ENCODE measurements around the gene ASTL. TPM values are rescaled to one million over a fixed set of nuclear protein-coding genes. Genes with fewer than 3 reads are reported as not detected.

Gene ASTL
- polyA plus RNA-seq, 1 experiment: not detected

- ChIA-PET CTCF (interaction anchor here (4.8 kb wide), 1 partner anchor 9 kb away, joined by 27 read pairs; no protein-coding TSS in a partner anchor), POLR2A (no interaction called here)
- no peak for DNase-seq (ENCODE audit: low read depth, low spot score)
- Histone ChIP-seq H3K4me3 (ENCODE audit: low read depth, low read length) (no peak overlapping the region), H3K27ac (ENCODE audit: low read depth, low read length) (no peak overlapping the region), H3K9me3 (ENCODE audit: control insufficient read depth, insufficient read depth, low read length) (no peaks in the 10 kb centered on the region), H3K27me3 (ENCODE audit: control insufficient read depth, insufficient read depth, low read length) (no peaks in the 10 kb centered on the region)
- no peak for TF ChIP-seq CTCF (IDR thresholded peaks at IDR 0.05; ENCODE audit: low read depth, low read length)
Observed at GRCh38 chr2:96184188-96184587, 45.9 kb upstream of the ASTL start.

DNA sequence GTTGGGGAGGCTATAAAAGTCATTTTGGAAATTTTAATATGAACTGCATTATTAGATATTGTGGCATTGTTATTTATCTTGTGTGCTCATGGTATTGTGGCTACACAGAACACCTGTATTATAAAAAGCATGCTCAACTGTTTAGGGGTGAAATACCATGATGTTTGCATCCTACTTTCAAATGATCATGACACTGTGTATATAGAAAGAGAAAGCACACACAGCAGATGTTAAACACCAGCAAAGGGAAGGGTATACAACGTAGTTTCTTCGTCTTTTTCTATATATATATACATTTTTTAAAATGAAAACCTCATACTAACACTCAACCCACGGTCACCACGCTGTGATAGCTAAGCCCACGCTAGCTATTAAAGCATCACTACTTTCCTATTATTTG, 43.2 kb upstream of the ASTL start:
- POLR2A ChIA-PET: interaction anchor here (1.5 kb wide), 1 partner anchor 27 kb away, joined by 3 read pairs; the partner anchor contains the start of gene STARD7
- CTCF ChIA-PET: interaction anchor here (1.4 to 1.6 kb wide), 2 partner anchors 159 to 189 kb away, joined by 4 to 6 read pairs; no protein-coding TSS in a partner anchor

DNA sequence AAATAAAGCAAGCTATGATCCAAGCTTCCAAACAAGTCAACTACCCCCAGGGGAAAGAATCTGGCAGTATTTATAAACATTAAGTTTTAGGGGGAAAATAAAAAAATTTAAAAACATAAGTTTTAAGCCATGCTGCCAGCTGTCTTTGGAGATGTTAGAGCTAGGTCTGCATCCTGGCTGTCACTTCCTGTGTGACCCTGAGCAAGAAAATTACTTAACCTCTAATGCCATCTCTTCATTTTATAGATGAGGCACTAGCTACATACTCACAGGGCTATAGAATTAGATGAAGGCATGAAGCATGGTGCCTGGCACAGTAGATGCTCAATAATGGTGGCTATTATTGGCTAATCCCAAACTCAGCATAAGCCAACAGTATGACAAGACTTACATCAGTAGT, 42.2 kb upstream of the ASTL start:
- no peaks in the 10 kb centered on the region for H3K27me3 ChIP-seq (ENCODE audit: control insufficient read depth, insufficient read depth, low read length)
- H3K9me3 ChIP-seq (ENCODE audit: control insufficient read depth, insufficient read depth, low read length): no peaks in the 10 kb centered on the region
- CTCF ChIA-PET: interaction anchor here (0.8 to 1.6 kb wide), 2 partner anchors 158 to 188 kb away, joined by 3 to 6 read pairs; no protein-coding TSS in a partner anchor
- TF ChIP-seq CTCF (IDR thresholded peaks at IDR 0.05; ENCODE audit: low read depth, low read length): no peak
- no peak overlapping the region for H3K4me3 ChIP-seq (ENCODE audit: low read depth, low read length)
- POLR2A ChIA-PET: interaction anchor here (1.5 kb wide), 1 partner anchor 28 kb away, joined by 3 read pairs; the partner anchor contains the start of gene STARD7
- H3K27ac ChIP-seq (ENCODE audit: low read depth, low read length): no peak overlapping the region
- DNase-seq (ENCODE audit: low read depth, low spot score): no peak

More for the DNA sequence above, 43.2 kb upstream of the ASTL start:
- Histone ChIP-seq H3K27me3 (ENCODE audit: control insufficient read depth, insufficient read depth, low read length) (no peaks in the 10 kb centered on the region), H3K9me3 (ENCODE audit: control insufficient read depth, insufficient read depth, low read length) (no peaks in the 10 kb centered on the region), H3K4me3 (ENCODE audit: low read depth, low read length) (no peak overlapping the region), H3K27ac (ENCODE audit: low read depth, low read length) (no peak overlapping the region)
- TF ChIP-seq CTCF (IDR thresholded peaks at IDR 0.05; ENCODE audit: low read depth, low read length): no peak
- no peak for DNase-seq (ENCODE audit: low read depth, low spot score)

- POLR2A ChIA-PET: interaction anchor here (1.5 kb wide), 1 partner anchor 28 kb away, joined by 3 read pairs; the partner anchor contains the start of gene STARD7
- CTCF ChIA-PET: interaction anchor here (0.8 to 1.6 kb wide), 2 partner anchors 158 to 187 kb away, joined by 3 to 6 read pairs; no protein-coding TSS in a partner anchor
- TF ChIP-seq CTCF (IDR thresholded peaks at IDR 0.05; ENCODE audit: low read depth, low read length): no peak
- DNase-seq (ENCODE audit: low read depth, low spot score): no peak
- Histone ChIP-seq H3K9me3 (ENCODE audit: control insufficient read depth, insufficient read depth, low read length) (no peaks in the 10 kb centered on the region), H3K4me3 (ENCODE audit: low read depth, low read length) (no peak overlapping the region), H3K27me3 (ENCODE audit: control insufficient read depth, insufficient read depth, low read length) (no peaks in the 10 kb centered on the region), H3K27ac (ENCODE audit: low read depth, low read length) (no peak overlapping the region)
Observed at GRCh38 chr2:96180002-96180401, 41.7 kb upstream of the ASTL start.

DNA sequence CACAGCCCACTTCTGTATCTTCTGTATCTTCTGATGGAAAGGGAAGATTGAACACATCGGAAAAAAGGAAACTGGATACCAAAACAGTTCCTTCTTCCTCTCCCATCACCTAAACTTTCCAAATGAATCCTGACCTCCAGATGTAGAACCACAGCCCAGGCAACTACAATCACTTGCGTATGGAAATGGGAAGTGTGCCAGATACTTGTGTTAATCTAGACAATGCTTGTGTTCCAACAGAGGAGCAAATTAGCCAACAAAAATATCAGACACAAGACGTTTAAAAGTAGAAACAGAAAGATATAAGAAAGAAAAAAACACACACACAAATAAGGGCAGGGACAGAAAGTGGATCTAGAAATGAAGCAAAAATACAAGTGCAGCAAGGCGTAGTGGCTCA, 38.4 kb upstream of the ASTL start:
- no peak overlapping the region for H3K4me3 ChIP-seq (ENCODE audit: low read depth, low read length)
- POLR2A ChIA-PET: no interaction called here
- no peaks in the 10 kb centered on the region for H3K9me3 ChIP-seq (ENCODE audit: control insufficient read depth, insufficient read depth, low read length)
- CTCF ChIA-PET: interaction anchor here (0.7 to 1.5 kb wide), 2 partner anchors 51 to 357 kb away, joined by 3 to 4 read pairs; no protein-coding TSS in a partner anchor
- H3K27ac ChIP-seq (ENCODE audit: low read depth, low read length): no peak overlapping the region
- DNase-seq (ENCODE audit: low read depth, low spot score): no peak
- TF ChIP-seq CTCF (IDR thresholded peaks at IDR 0.05; ENCODE audit: low read depth, low read length): no peak
- H3K27me3 ChIP-seq (ENCODE audit: control insufficient read depth, insufficient read depth, low read length): no peaks in the 10 kb centered on the region
